IPS-NIHi11 (cell line): ENCODE data around the gene CDC20.

Experiments
- DNase-seq: peaks from one replicate; pipeline ENCODE4 v3.0.0; 2012; ENCODE audit warnings: mixed read lengths, low spot score

Gene CDC20

GRCh38 chr1:43358746-43359693 lies at the start of gene CDC20:
Gene CDC20 (plus strand): TSS chr1:43358981. CDS start chr1:43359216, 235 bp downstream.
- peak; percentile 94 for DNase-seq

GRCh38 chr1:43309405-43310025 lies 49.3 kb upstream of the CDC20 start:
- DNase-seq: no peak

- DNase-seq: no peak
Observed at GRCh38 chr1:43311521-43311920, 47.3 kb upstream of the CDC20 start.

GRCh38 chr1:43312212-43312623 lies 46.6 kb upstream of the CDC20 start:
- no peak for DNase-seq

GRCh38 chr1:43312663-43313515 lies 45.9 kb upstream of the CDC20 start:
- no peak for DNase-seq

- DNase-seq: no peak
Observed at GRCh38 chr1:43313771-43314170, 45.0 kb upstream of the CDC20 start.

- no peak for DNase-seq
Observed at GRCh38 chr1:43314233-43314632, 44.5 kb upstream of the CDC20 start.

GRCh38 chr1:43315481-43315880 lies 43.3 kb upstream of the CDC20 start:
- DNase-seq: no peak

GRCh38 chr1:43315963-43316737 lies 42.6 kb upstream of the CDC20 start:
- DNase-seq: no peak

GRCh38 chr1:43316738-43317520 lies 41.9 kb upstream of the CDC20 start:
- DNase-seq: peak; percentile 58

GRCh38 chr1:43317817-43318471 lies 40.8 kb upstream of the CDC20 start:
- DNase-seq: no peak

- no peak for DNase-seq
Observed at GRCh38 chr1:43318831-43319230, 40.0 kb upstream of the CDC20 start.

GRCh38 chr1:43319288-43319687 lies 39.5 kb upstream of the CDC20 start:
- DNase-seq: no peak

GRCh38 chr1:43319766-43320165 lies 39.0 kb upstream of the CDC20 start:
- no peak for DNase-seq

- no peak for DNase-seq
Observed at GRCh38 chr1:43321331-43321891, 37.4 kb upstream of the CDC20 start.

- DNase-seq: no peak
Observed at GRCh38 chr1:43322506-43322905, 36.3 kb upstream of the CDC20 start.

- DNase-seq: no peak
Observed at GRCh38 chr1:43324810-43325209, 34.0 kb upstream of the CDC20 start.

- DNase-seq: no peak
Observed at GRCh38 chr1:43325381-43325780, 33.4 kb upstream of the CDC20 start.

- DNase-seq: no peak
Observed at GRCh38 chr1:43327549-43328292, 31.1 kb upstream of the CDC20 start.
